ENCODE measurements around the gene PPP1R3E.

GRCh38 chr14:23249824-23250223, 52.8 kb downstream of the PPP1R3E start:
- TF ChIP-seq CTCF (conservative IDR thresholded peaks at IDR 0.05; ENCODE audit: low read length) = no peak
- no peak for TF ChIP-seq EZH2phosphoT487 (IDR thresholded peaks at IDR 0.05; ENCODE audit: borderline replicate concordance)

All from Loucy (cell line).